HepG2 (cell line): ENCODE measurements around the gene TMCC2. TPM values are rescaled to one million over a fixed set of nuclear protein-coding genes. Genes with fewer than 3 reads are reported as not detected.

Source experiments
- ATAC-seq: fragments of 200-7000 bp; cut with Tn5 transposase; 3 replicates; pipeline ENCODE4 v1.9.1; 2020; ENCODE audit warnings: mild to moderate bottlenecking, moderate library complexity
- BruUV-seq: library from RNA; stranded (reverse); fragments of 400-500 nt; replicated peaks from 2 replicates; lab custom pipeline; 2021; lab: Mats Ljungman, UMichigan
- CTCF ChIA-PET: fragments of 300-600 bp; formaldehyde crosslinking; extraction: SDS; loops from one replicate; lab custom pipeline; 2021; ENCODE audit warnings: low total read pairs, inconsistent platforms, low intra/inter-chr PET ratio; lab: Yijun Ruan, JAX
- POLR2A ChIA-PET: fragments of 350-600 bp; sonication (Branson Sonifier 250); formaldehyde crosslinking; loops from one replicate; lab custom pipeline; 2020; ENCODE audit warnings: antibody characterized with exemption, inconsistent platforms; lab: Yijun Ruan, JAX
- DNase-seq: peaks from one replicate; pipeline ENCODE4 v3.0.0-alpha.2; 2015; ENCODE audit warnings: low spot score
- FAIRE-seq: peaks from 3 replicates; lab custom pipeline; 2011; peaks lifted over from hg19 to GRCh38; lab: Jason Lieb, UNC
- H2AFZ ChIP-seq: one replicate; pipeline ENCODE4 v1.6.1; 2011; ENCODE audit warnings: low read length, inconsistent platforms
- H3K27ac ChIP-seq: fragments of 300-600 bp; 3 replicates; pipeline ENCODE4 v1.8.0; 2011; ENCODE audit warnings: mixed run types, mild to moderate bottlenecking, mixed read lengths, low read length, inconsistent platforms; ENCODE audit not compliant: insufficient read depth; ENCODE audit errors: extremely low read length
- H3K27me3 ChIP-seq, 2 experiments: fragments of 200-600 bp in 1 of 2; 2 replicates in 1 of 2; 3 replicates in 1 of 2; pipeline versions ENCODE4 v1.6.0 to v1.8.0; 2011; ENCODE audit warnings: low read length in 2 of 2, mild to moderate bottlenecking in 2 of 2, moderate library complexity in 2 of 2, inconsistent platforms in 1 of 2; ENCODE audit not compliant: insufficient read depth in 2 of 2, control insufficient read depth in 1 of 2
- H3K36me3 ChIP-seq, 2 experiments: fragments of 200-600 bp in 1 of 2; replicated peaks in 1 of 2; 2 replicates in 1 of 2; 3 replicates in 1 of 2; pipeline versions ENCODE4 v1.5.1 to v1.8.0; 2011; ENCODE audit warnings: low read length in 2 of 2, inconsistent platforms in 1 of 2; ENCODE audit not compliant: insufficient read depth in 2 of 2, control insufficient read depth in 1 of 2
- H3K4me1 ChIP-seq: 2 replicates; pipeline ENCODE4 v1.5.1; 2012; ENCODE audit warnings: low read length, inconsistent platforms; ENCODE audit not compliant: insufficient read depth
- H3K4me2 ChIP-seq: 2 replicates; pipeline ENCODE4 v1.6.0; 2011; ENCODE audit warnings: low read depth, low read length, inconsistent platforms
- H3K4me3 ChIP-seq, 3 experiments: fragments of 200-600 bp in 1 of 3; sonication (generic), shearing (Covaris generic) in 1 of 3; replicated peaks in 1 of 3; 2 replicates each; pipeline ENCODE4 v1.5.1; 2011 to 2016; ENCODE audit warnings: low read length in 3 of 3, inconsistent platforms in 2 of 3, low read depth in 2 of 3, mild to moderate bottlenecking in 2 of 3, control low read depth in 1 of 3, mixed read lengths in 1 of 3; ENCODE audit not compliant: insufficient read depth in 1 of 3
- H3K79me2 ChIP-seq: one replicate; pipeline ENCODE4 v1.6.1; 2011; ENCODE audit warnings: low read length, inconsistent platforms; ENCODE audit not compliant: insufficient read depth
- H3K9ac ChIP-seq: 2 replicates; pipeline ENCODE4 v1.6.0; 2011; ENCODE audit warnings: mild to moderate bottlenecking, low read depth, low read length, inconsistent platforms; ENCODE audit not compliant: insufficient read depth
- H3K9me3 ChIP-seq: 2 replicates; pipeline ENCODE4 v1.5.1; 2012; ENCODE audit warnings: mild to moderate bottlenecking, low read length
- H4K20me1 ChIP-seq: 2 replicates; pipeline ENCODE4 v1.6.0; 2011; ENCODE audit warnings: inconsistent platforms, mild to moderate bottlenecking, low read length, moderate library complexity; ENCODE audit not compliant: insufficient read depth
- EP300 ChIP-seq, 3 experiments: sonication (generic) in 1 of 3; formaldehyde crosslinking in 1 of 3; IDR thresholded peaks; 2 replicates each; pipeline versions ENCODE4 v1.5.1 to v1.6.1; 2011 to 2020; ENCODE audit warnings: low read depth in 2 of 3, low read length in 2 of 3, borderline replicate concordance in 1 of 3, improper control_type of control experiment in 1 of 3, mild to moderate bottlenecking in 1 of 3, missing genetic modification reagents in 1 of 3, moderate library complexity in 1 of 3
- GFI1 ChIP-seq: sonication (generic); formaldehyde crosslinking; IDR thresholded peaks from 2 replicates; pipeline ENCODE4 v1.5.0; 2020; ENCODE audit warnings: missing genetic modification reagents, mild to moderate bottlenecking, borderline replicate concordance
- JDP2 ChIP-seq: sonication (generic); formaldehyde crosslinking; IDR thresholded peaks from 2 replicates; pipeline ENCODE4 v1.8.1; 2022; ENCODE audit warnings: missing genetic modification reagents, borderline replicate concordance
- MXI1 ChIP-seq: IDR thresholded peaks from 3 replicates; pipeline ENCODE4 v1.6.1; 2012; ENCODE audit warnings: low read depth, low read length, inconsistent platforms, borderline replicate concordance
- PCBP1 ChIP-seq: fragments of 200-400 bp; formaldehyde crosslinking; IDR thresholded peaks from 2 replicates; pipeline ENCODE4 v1.6.1; 2017; ENCODE audit warnings: mild to moderate bottlenecking, low read depth, low read length, borderline replicate concordance
- RNF2 ChIP-seq: fragments of 450-650 bp; conservative IDR thresholded peaks from 2 replicates; pipeline ENCODE4 v1.6.1; 2016; ENCODE audit warnings: low read depth
- SAFB2 ChIP-seq: sonication (generic); formaldehyde crosslinking; IDR thresholded peaks from 2 replicates; pipeline ENCODE4 v1.5.1; 2020; ENCODE audit warnings: missing genetic modification reagents, low read depth, mild to moderate bottlenecking, borderline replicate concordance
- TARDBP ChIP-seq: sonication (generic); formaldehyde crosslinking; IDR thresholded peaks from 2 replicates; pipeline ENCODE4 v1.8.0; 2022; ENCODE audit warnings: mild to moderate bottlenecking, missing genetic modification reagents
- TCF7L2 ChIP-seq: IDR thresholded peaks from 2 replicates; pipeline ENCODE4 v1.6.1; 2011; ENCODE audit warnings: mild to moderate bottlenecking, low read depth, low read length, moderate library complexity
- TGIF2 ChIP-seq: IDR thresholded peaks from 2 replicates; pipeline ENCODE4 v1.6.1; 2016; ENCODE audit warnings: control low read depth, missing compliant biosample characterization
- ZBTB1 ChIP-seq: sonication (generic); formaldehyde crosslinking; IDR thresholded peaks from 2 replicates; pipeline ENCODE4 v1.4.0; 2020; ENCODE audit warnings: missing genetic modification reagents, borderline replicate concordance
- ZEB1 ChIP-seq: IDR thresholded peaks from 2 replicates; pipeline ENCODE4 v1.6.1; 2012; ENCODE audit warnings: mild to moderate bottlenecking, low read depth, inconsistent platforms; ENCODE audit not compliant: insufficient replicate concordance
- ZFP36 ChIP-seq: fragments of 150-350 bp; IDR thresholded peaks from 2 replicates; pipeline ENCODE4 v1.6.1; 2018; ENCODE audit warnings: borderline replicate concordance, low read length, low read depth; ENCODE audit not compliant: partially characterized antibody
- ZNF224 ChIP-seq: sonication (generic); formaldehyde crosslinking; IDR thresholded peaks from 2 replicates; pipeline ENCODE4 v1.5.0; 2020; ENCODE audit warnings: mild to moderate bottlenecking, missing genetic modification reagents
- ZNF549 ChIP-seq: sonication (generic); formaldehyde crosslinking; IDR thresholded peaks from 2 replicates; pipeline ENCODE4 v1.5.0; 2020; ENCODE audit warnings: missing genetic modification reagents
- ZNF615 ChIP-seq: sonication (generic); formaldehyde crosslinking; IDR thresholded peaks from 2 replicates; pipeline ENCODE4 v1.5.0; 2020; ENCODE audit warnings: mild to moderate bottlenecking, missing genetic modification reagents, borderline replicate concordance
- ZNF737 ChIP-seq: sonication (generic); formaldehyde crosslinking; IDR thresholded peaks from 2 replicates; pipeline ENCODE4 v1.5.0; 2020; ENCODE audit warnings: missing genetic modification reagents, mild to moderate bottlenecking, borderline replicate concordance
- ZNF850 ChIP-seq: sonication (generic); formaldehyde crosslinking; conservative IDR thresholded peaks from 2 replicates; pipeline ENCODE4 v1.9.0; 2021; ENCODE audit warnings: mild to moderate bottlenecking, missing genetic modification reagents
- WGBS: methylation state at CpG from one replicate; pipeline ENCODE4 v1.1.6; 2017; ENCODE audit warnings: low lambda C conversion rate; 5-methylcytosine and 5-hydroxymethylcytosine counted together
- in situ Hi-C: cut with HindIII; loops from 2 replicates; pipeline ENCODE4 v1.10.0; 2017; ENCODE audit warnings: low pct_unique_long_range_greater_than_20kb; ENCODE audit not compliant: extremely low pct_ligation_motif_present
- intact Hi-C: fragments of 100-400 bp; cut with micrococcal nuclease; formaldehyde crosslinking; loops from one replicate; pipeline ENCODE4 v1.10.0; 2022; ENCODE audit not compliant: unreplicated experiment
- polyA plus RNA-seq, 8 experiments: library from polyadenylated mRNA; depleted of rRNA in 3 of 8; stranded (reverse) in 7 of 8; unstranded in 1 of 8; fragments of >200 nt; fragmentation: Illumina TruSeq in 4 of 8; extraction: Trizol in 4 of 8; gene quantifications; 2 replicates each; pipeline versions ENCODE4 v1.2.1 to v1.2.3, GENCODE V29; 2011 to 2016; ENCODE audit warnings: low read depth in 4 of 8, missing spikeins in 1 of 8, mixed read lengths in 1 of 8; ENCODE audit not compliant: insufficient read depth in 1 of 8
- total RNA-seq, 5 experiments: library from RNA; depleted of rRNA; stranded (reverse); fragments of >200 nt; fragmentation: Illumina TruSeq; extraction: Trizol; gene quantifications; 2 replicates each; pipeline ENCODE4 v1.2.3, GENCODE V29; 2016; ENCODE audit warnings: low read depth in 1 of 5

Gene TMCC2
- total and polyA plus RNA-seq, 2 of the 13 experiments (the other 11 are each of a cell fraction or from before 2014, with no cell fraction given) = 0.12 to 0.24 TPM

DNA sequence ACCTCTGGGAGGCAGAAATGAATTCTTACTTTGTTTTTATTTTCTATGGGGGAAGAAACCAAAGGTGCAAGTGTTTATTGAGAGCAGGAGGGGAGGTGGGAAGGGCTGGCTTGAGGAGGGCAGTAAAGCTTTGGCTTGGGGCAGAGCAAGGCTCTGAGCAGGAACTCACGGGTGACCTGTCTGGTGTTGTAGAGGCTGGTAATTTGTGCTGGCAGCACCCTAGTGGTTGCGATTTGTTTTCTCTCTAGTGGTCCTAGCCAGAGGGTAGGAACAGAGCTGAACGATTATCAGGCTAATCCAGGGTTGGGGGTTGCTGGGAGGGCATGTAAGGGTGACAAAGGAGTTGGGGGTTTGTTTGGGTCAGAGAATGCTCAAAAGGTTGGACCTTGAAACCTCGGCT is 16.6 kb downstream of the TMCC2 start (continued):
- TF ChIP-seq JDP2 (CRISPR knock-in tag) = no peak
- no peak for TF ChIP-seq TARDBP (CRISPR knock-in tag)
- no peak for TF ChIP-seq EP300 (IDR thresholded peaks at IDR 0.05; ENCODE audit: low read depth in 2 of 2, low read length in 2 of 2)
- TF ChIP-seq EP300 (CRISPR knock-in tag; IDR thresholded peaks at IDR 0.05; ENCODE audit: borderline replicate concordance) = no peak

DNA sequence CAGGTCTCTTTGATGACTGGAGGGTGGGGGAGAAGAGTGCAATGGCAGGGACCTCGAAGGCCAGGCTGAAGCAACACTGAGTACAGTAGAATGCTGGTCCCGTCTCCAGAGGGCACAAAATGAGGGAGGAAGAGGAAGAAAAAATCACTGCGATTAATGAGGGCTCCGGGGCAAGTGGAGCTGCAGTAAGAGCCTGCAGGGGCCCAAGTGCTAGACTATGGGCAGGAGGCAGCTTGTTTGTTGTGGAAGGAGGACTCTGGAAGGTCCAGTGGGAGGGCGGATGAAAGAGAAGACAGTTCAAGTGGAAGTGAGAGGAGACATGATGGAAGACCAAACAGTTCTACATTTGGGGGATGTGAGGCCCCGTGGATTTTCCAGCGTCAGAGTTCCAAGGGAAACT is 17.4 kb downstream of the TMCC2 start:
- H3K27me3 ChIP-seq = peaks cover 4 to 65% of the 10 kb centered on the region in 2 experiments
- CTCF ChIA-PET = no interaction called here
- 8% methylated on average over 7 of the region's 7 CpGs for WGBS

DNA sequence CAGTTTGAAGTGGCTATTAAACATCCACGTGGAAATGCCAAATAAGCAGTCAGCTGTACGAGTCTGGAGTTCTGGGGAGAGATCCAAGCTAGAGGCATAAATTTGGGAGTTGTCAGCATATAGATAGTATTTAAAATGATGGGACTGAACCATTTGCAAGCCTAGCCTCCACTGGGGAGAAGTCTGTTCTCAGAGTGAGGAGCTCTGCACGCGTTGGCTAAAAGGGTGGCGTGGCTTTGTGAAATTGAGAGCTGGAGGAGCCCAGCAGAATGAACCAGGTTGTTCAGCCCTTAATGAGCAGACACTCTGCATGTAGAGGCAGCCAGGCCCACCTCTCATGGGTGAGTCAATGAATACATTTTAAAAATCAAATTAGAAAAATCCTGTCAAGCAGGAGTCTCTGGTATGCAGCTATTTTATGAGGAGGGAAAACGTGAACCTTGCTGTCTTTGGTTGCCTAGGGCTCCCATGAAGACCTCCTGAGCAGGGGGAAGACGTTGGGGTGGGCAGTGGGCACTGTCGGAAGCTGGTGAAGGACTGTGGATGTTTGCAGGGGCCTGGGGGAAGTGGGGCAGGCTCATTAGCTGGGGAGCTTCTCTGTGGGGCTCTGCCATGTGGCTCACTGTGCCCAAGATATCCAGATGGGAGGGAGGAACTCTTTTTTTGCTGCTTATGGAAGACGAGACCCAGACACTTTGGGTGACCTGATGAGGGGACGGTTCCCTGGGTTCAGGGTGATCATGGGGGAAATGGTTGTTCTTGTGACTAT is 18.8 kb downstream of the TMCC2 start:
- in situ Hi-C loops (no loop called here), intact Hi-C loops (no loop called here)
- TF ChIP-seq ZNF737 (CRISPR knock-in tag) = no peak
- no peak for TF ChIP-seq ZEB1
- no peak for TF ChIP-seq ZNF224
- no peak for TF ChIP-seq ZFP36
- no peak for TF ChIP-seq ZBTB1 (CRISPR knock-in tag)
- TF ChIP-seq SAFB2 (CRISPR knock-in tag) = no peak
- TF ChIP-seq TCF7L2 = no peak
- TF ChIP-seq RNF2 = no peak
- no peak for TF ChIP-seq PCBP1
- no peak for TF ChIP-seq ZNF615
- no peak for TF ChIP-seq MXI1
- TF ChIP-seq TGIF2 (CRISPR knock-in tag) = no peak
- TF ChIP-seq GFI1 (CRISPR knock-in tag) = no peak
- TF ChIP-seq ZNF549 (CRISPR knock-in tag) = no peak
- H4K20me1 ChIP-seq = no peaks in the 10 kb centered on the region
- no peak overlapping the region for H2AFZ ChIP-seq
- H3K4me3 ChIP-seq = no peak overlapping the region
- H3K9ac ChIP-seq = no peak overlapping the region
- no peaks in the 10 kb centered on the region for H3K36me3 ChIP-seq
- POLR2A ChIA-PET = no interaction called here
- H3K27ac ChIP-seq = no peak overlapping the region
- FAIRE-seq (no peak), ATAC-seq (no peak), DNase-seq (no peak)
- no TSS peak for BruUV-seq
- H3K9me3 ChIP-seq = no peaks in the 10 kb centered on the region
- no peaks in the 10 kb centered on the region for H3K79me2 ChIP-seq
- peaks cover 5 to 66% of the 10 kb centered on the region in 2 experiments for H3K27me3 ChIP-seq
- CTCF ChIA-PET = no interaction called here
- no peak overlapping the region for H3K4me2 ChIP-seq
- peaks cover 11% of the 10 kb centered on the region for H3K4me1 ChIP-seq
- 39% methylated on average over 10 of the region's 10 CpGs for WGBS

More for the DNA sequence above, 17.4 kb downstream of the TMCC2 start:
- H4K20me1 ChIP-seq = no peaks in the 10 kb centered on the region
- DNase-seq (no peak), ATAC-seq (no peak), FAIRE-seq (no peak)
- POLR2A ChIA-PET = no interaction called here
- TF ChIP-seq ZNF850 (CRISPR knock-in tag) = no peak
- no peak overlapping the region for H3K27ac ChIP-seq
- H2AFZ ChIP-seq = no peak overlapping the region
- no peaks in the 10 kb centered on the region for H3K9me3 ChIP-seq
- H3K9ac ChIP-seq = no peak overlapping the region
- no peak overlapping the region for H3K4me3 ChIP-seq
- no peaks in the 10 kb centered on the region for H3K79me2 ChIP-seq
- H3K4me1 ChIP-seq = peaks cover 11% of the 10 kb centered on the region
- in situ Hi-C loops = no loop called here
- BruUV-seq = no TSS peak
- intact Hi-C loops = no loop called here
- H3K4me2 ChIP-seq = no peak overlapping the region
- no peaks in the 10 kb centered on the region for H3K36me3 ChIP-seq
